A673 (cell line): ENCODE results near the gene MMD2. TPM values are rescaled to one million over a fixed set of nuclear protein-coding genes. Genes with fewer than 3 reads are reported as not detected.

Source experiments
- BruUV-seq: library from RNA; stranded (reverse); fragments of 400-500 nt; replicated peaks from 2 replicates; lab custom pipeline; 2021; lab: Mats Ljungman, UMichigan
- CTCF ChIA-PET: fragments of 300-600 bp; sonication (Branson Sonifier 250); formaldehyde crosslinking; loops from one replicate; lab custom pipeline; 2022; ENCODE audit warnings: antibody characterized with exemption; lab: Charles Lee
- POLR2A ChIA-PET: fragments of 300-600 bp; sonication (Branson Sonifier 250); formaldehyde crosslinking; loops from one replicate; lab custom pipeline; 2022; ENCODE audit warnings: antibody characterized with exemption; ENCODE audit not compliant: low non-redundant PET; lab: Charles Lee
- DNase-seq: peaks from one replicate; pipeline ENCODE4 v3.0.0-alpha.2; 2015; ENCODE audit warnings: low spot score
- H3K27ac ChIP-seq: fragments of 200-600 bp; sonication (generic); 2 replicates; pipeline ENCODE4 v1.5.1; 2016; ENCODE audit warnings: mixed run types, low read depth, mild to moderate bottlenecking, mixed read lengths, antibody characterized with exemption, low read length; ENCODE audit not compliant: poor library complexity, severe bottlenecking
- H3K27me3 ChIP-seq: fragments of 200-600 bp; sonication (generic); replicated peaks from 2 replicates; pipeline ENCODE4 v1.6.1; 2017; ENCODE audit warnings: mixed run types, low read depth, mild to moderate bottlenecking, mixed read lengths, antibody characterized with exemption, low read length; ENCODE audit not compliant: insufficient read depth, poor library complexity
- H3K36me3 ChIP-seq: fragments of 200-600 bp; sonication (generic); 2 replicates; pipeline ENCODE4 v1.6.1; 2016; ENCODE audit warnings: mixed run types, mild to moderate bottlenecking, mixed read lengths, antibody characterized with exemption, low read length; ENCODE audit not compliant: insufficient read depth, poor library complexity, severe bottlenecking
- H3K4me1 ChIP-seq: fragments of 200-600 bp; sonication (generic); 2 replicates; pipeline ENCODE4 v1.6.1; 2017; ENCODE audit warnings: mixed run types, mild to moderate bottlenecking, mixed read lengths, antibody characterized with exemption, low read length; ENCODE audit not compliant: insufficient read depth, poor library complexity, severe bottlenecking
- H3K4me3 ChIP-seq: fragments of 200-600 bp; sonication (generic); 2 replicates; pipeline ENCODE4 v1.5.1; 2016; ENCODE audit warnings: low read depth, mixed run types, mild to moderate bottlenecking, mixed read lengths, low read length; ENCODE audit not compliant: poor library complexity, severe bottlenecking
- H3K9me3 ChIP-seq: fragments of 200-600 bp; sonication (generic); 2 replicates; pipeline ENCODE4 v1.6.1; 2016; ENCODE audit warnings: mixed run types, low read depth, mild to moderate bottlenecking, mixed read lengths, antibody characterized with exemption, low read length; ENCODE audit not compliant: poor library complexity, severe bottlenecking
- CTCF ChIP-seq: fragments of 300-800, 200-600 bp; sonication (generic); conservative IDR thresholded peaks from 2 replicates; pipeline ENCODE4 v1.5.1; 2017; ENCODE audit warnings: low read depth, mild to moderate bottlenecking, antibody characterized with exemption, low read length, moderate library complexity, mixed read lengths
- EZH2 ChIP-seq: fragments of 200-600 bp; sonication (generic); IDR thresholded peaks from 2 replicates; pipeline ENCODE4 v1.6.1; 2017; ENCODE audit warnings: borderline replicate concordance, low read depth, mild to moderate bottlenecking, mixed read lengths, antibody characterized with exemption, low read length; ENCODE audit not compliant: poor library complexity, severe bottlenecking
- intact Hi-C: fragments of 100-400 bp; cut with micrococcal nuclease; formaldehyde crosslinking; loops from one replicate; pipeline ENCODE4 v1.10.0; 2022; ENCODE audit not compliant: unreplicated experiment
- total RNA-seq: library from RNA; stranded (reverse); gene quantifications from 2 replicates; pipeline ENCODE4 v1.2.3, GENCODE V29; 2021

Gene MMD2
- total RNA-seq, 1 experiment from 2014 or later: not detected

DNA sequence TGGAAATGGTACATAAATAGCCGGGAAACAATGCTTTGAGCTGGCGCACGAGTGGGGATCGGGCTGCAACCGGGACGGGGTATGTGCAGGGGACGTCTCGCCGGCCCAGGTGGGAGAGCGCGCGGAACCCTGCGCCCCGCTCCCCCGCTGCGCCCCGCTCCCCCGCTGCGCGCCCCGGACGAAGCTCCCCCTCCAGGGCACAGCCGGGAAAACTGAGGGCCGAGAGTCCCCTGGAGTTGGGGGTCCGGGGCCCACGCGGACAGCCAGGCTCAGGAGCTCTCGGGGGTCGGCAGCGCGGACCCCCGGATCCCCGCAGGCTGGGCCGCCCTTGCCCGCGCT is 76.0 kb downstream of the MMD2 start:
- no peaks in the 10 kb centered on the region for H3K4me1 ChIP-seq
- no peak for DNase-seq
- no peaks in the 10 kb centered on the region for H3K27me3 ChIP-seq
- peak overlapping the region; percentile 65 for H3K27ac ChIP-seq
- no peaks in the 10 kb centered on the region for H3K9me3 ChIP-seq
- intact Hi-C loops: no loop called here
- no peak for TF ChIP-seq CTCF
- no peak for TF ChIP-seq EZH2
- BruUV-seq: no TSS peak
- H3K36me3 ChIP-seq: no peaks in the 10 kb centered on the region
- CTCF ChIA-PET: interaction anchor here (0.6 to 1.8 kb wide), 9 partner anchors 12 to 1886 kb away, joined by 3 to 9 read pairs (median 5); no protein-coding TSS in a partner anchor
- POLR2A ChIA-PET: no interaction called here
- H3K4me3 ChIP-seq: peak overlapping the region; percentile 72

DNA sequence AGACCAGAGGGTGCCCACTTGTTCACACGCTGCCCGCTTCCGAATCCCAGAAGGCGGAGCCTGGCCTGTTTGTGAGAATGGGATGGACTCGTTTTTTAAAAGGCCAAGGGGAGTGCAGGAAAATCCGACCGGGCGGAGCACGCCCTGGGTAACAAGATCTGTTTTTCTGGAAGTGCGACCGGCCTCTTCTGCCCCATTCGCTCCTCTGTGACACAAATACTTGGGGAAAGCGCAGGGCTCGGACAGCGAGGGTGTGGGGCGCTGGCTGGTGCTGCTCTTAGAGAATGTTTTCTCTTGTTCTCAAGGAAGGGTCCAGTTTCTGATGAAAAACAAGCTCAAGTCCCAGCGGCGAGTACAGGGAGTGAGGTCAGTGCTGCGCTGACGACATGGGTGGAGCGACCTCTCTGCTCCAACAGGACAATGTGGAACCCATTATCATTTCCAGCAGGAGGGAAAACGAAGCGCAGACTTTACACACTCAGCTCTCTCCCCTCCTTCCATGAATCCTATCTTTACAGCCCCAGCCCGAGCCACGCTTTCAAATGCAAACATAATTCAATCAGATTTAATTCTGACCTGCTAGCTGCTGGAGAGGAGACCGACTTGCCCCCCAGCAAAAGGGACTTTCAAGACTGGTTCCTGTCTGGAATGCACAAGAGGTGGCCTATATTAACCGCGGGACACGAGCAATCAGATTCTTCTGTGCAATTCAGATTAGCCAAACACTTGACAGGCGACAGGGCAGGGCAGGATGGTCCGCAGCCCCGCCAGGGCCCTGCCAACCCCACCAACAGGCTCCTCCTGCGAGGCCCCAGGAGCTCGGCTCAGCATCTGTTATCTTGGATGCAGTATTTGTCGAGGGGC is 76.6 kb downstream of the MMD2 start:
- BruUV-seq: no TSS peak
- Histone ChIP-seq H3K27ac (no peak overlapping the region), H3K4me3 (peak overlapping the region; percentile 72), H3K27me3 (no peaks in the 10 kb centered on the region), H3K4me1 (no peaks in the 10 kb centered on the region), H3K9me3 (no peaks in the 10 kb centered on the region), H3K36me3 (no peaks in the 10 kb centered on the region)
- DNase-seq: peak; percentile 31
- intact Hi-C loops: no loop called here
- CTCF ChIA-PET: interaction anchor here (1.2 to 1.8 kb wide), 3 partner anchors 52 to 147 kb away, joined by 3 to 9 read pairs (median 5); no protein-coding TSS in a partner anchor
- POLR2A ChIA-PET: interaction anchor here (0.6 kb wide), 1 partner anchor 800 kb away, joined by 3 read pairs; no protein-coding TSS in a partner anchor
- TF ChIP-seq CTCF (no peak), EZH2 (no peak)

DNA sequence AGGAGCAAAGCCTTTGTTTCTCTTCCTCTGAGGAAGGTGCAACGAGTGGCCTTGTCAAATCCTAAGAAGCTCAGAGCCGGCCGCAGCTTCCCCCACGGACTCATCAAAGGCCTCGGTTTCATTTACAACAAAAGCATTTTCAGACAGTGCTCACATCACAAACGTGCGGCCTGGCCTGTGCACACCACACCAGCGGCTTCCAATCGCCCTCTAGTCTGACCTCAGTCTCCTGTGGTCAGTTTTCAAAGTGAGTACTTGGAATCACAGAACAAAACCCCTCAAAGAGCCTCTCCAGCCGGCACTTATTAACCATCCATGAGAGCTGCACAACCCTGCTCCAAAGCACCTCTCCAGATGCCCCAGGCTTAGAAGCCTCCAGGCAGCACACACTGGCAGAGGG is 78.8 kb downstream of the MMD2 start:
- ChIA-PET POLR2A (no interaction called here), CTCF (no interaction called here)
- BruUV-seq: no TSS peak
- no peaks in the 10 kb centered on the region for H3K4me1 ChIP-seq
- no peaks in the 10 kb centered on the region for H3K9me3 ChIP-seq
- DNase-seq: no peak
- no peaks in the 10 kb centered on the region for H3K27me3 ChIP-seq
- no peak overlapping the region for H3K4me3 ChIP-seq
- intact Hi-C loops: no loop called here
- no peaks in the 10 kb centered on the region for H3K36me3 ChIP-seq
- no peak overlapping the region for H3K27ac ChIP-seq
- TF ChIP-seq EZH2 (no peak), CTCF (no peak)
